Activated T-helper 2 cell treated with anti-CD3 and anti-CD28 coated beads, Interferon-gamma antibody, Interleukin-2, Interleukin-4, amounts not matched to agents 10 μg/mL and 5 μg/mL and 100 μg/mL, durations not matched to agents 14 hours and 24 hours and 36 hours (primary cell): ENCODE data around the gene CLIP2. TPM values are rescaled to one million over a fixed set of nuclear protein-coding genes. Genes with fewer than 3 reads are reported as not detected.
"Not testable (repeated sequence)": the region's sequence is repeated elsewhere in the genome, so short reads cannot be mapped to it uniquely, and the experiment has no call there.

Source experiments
- DNase-seq: peaks from one replicate; pipeline ENCODE4 v3.0.0; 2021; ENCODE audit warnings: low spot score
- H3K27ac Mint-ChIP-seq: one replicate; pipeline ENCODE4 v1.8.0; 2021; ENCODE audit warnings: mixed read lengths
- H3K27me3 Mint-ChIP-seq: one replicate; pipeline ENCODE4 v1.8.0; 2021; ENCODE audit warnings: low read depth, mixed read lengths
- H3K36me3 Mint-ChIP-seq: one replicate; pipeline ENCODE4 v1.8.0; 2021; ENCODE audit warnings: low read depth, mixed read lengths
- H3K4me1 Mint-ChIP-seq: one replicate; pipeline ENCODE4 v1.8.0; 2021; ENCODE audit warnings: low read depth, mixed read lengths
- H3K4me3 Mint-ChIP-seq: one replicate; pipeline ENCODE4 v1.8.0; 2021; ENCODE audit warnings: low read depth, mild to moderate bottlenecking, moderate library complexity, mixed read lengths
- H3K9me3 Mint-ChIP-seq: one replicate; pipeline ENCODE4 v1.8.0; 2021; ENCODE audit warnings: mixed read lengths
- intact Hi-C: fragments of 100-400 bp; cut with micrococcal nuclease; formaldehyde crosslinking; loops from one replicate; pipeline ENCODE4 v1.15.1; 2023
- total RNA-seq: library from RNA; stranded (reverse); gene quantifications from 2 replicates; pipeline ENCODE4 v1.2.3, GENCODE V29; 2022

CLIP2 gene
- total RNA-seq, 1 donor from 2014 or later = 2.7 TPM

GRCh38 chr7:74380720-74381119 is 91.5 kb downstream of the CLIP2 start:
- no peak overlapping the region for H3K27ac Mint-ChIP-seq

DNA sequence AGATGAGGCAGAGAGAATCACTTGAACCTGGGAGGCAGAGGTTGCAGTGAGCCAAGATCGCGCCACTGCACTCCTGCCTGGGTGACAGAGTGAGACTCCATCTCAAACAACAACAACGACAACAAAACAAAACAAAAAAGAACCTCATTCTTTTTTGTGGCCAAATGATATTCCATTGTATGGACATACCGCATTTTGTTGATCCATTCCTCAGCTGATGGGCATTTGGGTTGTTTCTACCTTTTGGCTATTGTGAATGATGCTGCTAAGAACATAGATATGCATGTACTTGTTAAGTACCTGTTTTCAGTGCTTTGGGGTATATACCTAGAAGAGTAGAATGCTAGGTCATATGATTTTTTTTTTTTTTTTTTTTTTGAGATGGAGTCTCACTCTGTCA is 94.9 kb downstream of the CLIP2 start:
- H3K27me3 Mint-ChIP-seq, H3K4me3 Mint-ChIP-seq, H3K9me3 Mint-ChIP-seq, H3K27ac Mint-ChIP-seq, H3K4me1 Mint-ChIP-seq, H3K36me3 Mint-ChIP-seq, DNase-seq, intact Hi-C loops: not testable (repeated sequence)

More at GRCh38 chr7:74380720-74381119, 91.5 kb downstream of the CLIP2 start:
- no peaks in the 10 kb centered on the region for H3K36me3 Mint-ChIP-seq
- DNase-seq = no peak
- H3K9me3 Mint-ChIP-seq = no peaks in the 10 kb centered on the region
- no peak overlapping the region for H3K4me3 Mint-ChIP-seq
- no peaks in the 10 kb centered on the region for H3K4me1 Mint-ChIP-seq
- H3K27me3 Mint-ChIP-seq = peaks cover 1% of the 10 kb centered on the region
- intact Hi-C loops = no loop called here

DNA sequence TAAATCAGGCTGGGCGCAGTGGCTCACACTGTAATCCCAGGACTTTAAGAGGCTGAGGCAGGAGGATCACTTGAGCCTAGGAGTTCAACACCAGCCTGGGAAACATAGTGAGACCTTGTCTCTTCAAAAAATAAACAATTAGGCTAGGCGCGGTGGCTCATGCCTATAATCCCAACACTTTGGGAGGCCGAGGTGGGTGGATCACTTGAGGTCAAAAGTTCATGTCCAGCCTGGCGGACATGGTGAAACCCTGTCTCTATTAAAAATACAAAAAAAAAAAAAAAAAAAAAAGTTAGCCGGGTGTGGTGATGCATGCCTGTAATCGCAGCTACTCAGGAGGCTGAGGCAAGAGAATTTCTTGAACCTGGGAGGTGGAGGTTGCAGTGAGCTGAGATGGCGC is 95.6 kb downstream of the CLIP2 start:
- H3K27ac Mint-ChIP-seq, H3K36me3 Mint-ChIP-seq, DNase-seq, intact Hi-C loops, H3K4me3 Mint-ChIP-seq, H3K27me3 Mint-ChIP-seq, H3K4me1 Mint-ChIP-seq, H3K9me3 Mint-ChIP-seq: not testable (repeated sequence)

DNA sequence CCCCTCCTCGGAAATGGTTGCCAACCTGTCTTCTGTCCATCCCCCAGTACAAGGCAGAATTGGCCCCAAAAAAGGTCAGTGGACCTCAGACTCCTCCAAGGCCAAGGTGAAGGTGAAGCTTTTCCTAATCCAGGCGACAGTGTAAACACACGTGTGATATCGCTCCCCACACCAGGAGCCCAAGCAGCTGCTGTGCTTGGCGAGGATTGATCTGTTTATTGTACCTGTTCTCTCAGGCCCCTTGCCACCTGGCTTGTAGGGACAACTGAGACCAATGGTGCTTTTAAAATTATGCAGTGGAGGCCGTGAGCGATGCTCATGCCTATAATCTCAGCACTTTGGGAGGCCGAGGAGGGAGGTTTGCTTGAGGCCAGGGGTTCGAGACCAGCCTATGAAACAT is 98.4 kb downstream of the CLIP2 start:
- intact Hi-C loops = no loop called here
- Mint-ChIP-seq H3K4me1 (no peaks in the 10 kb centered on the region), H3K36me3 (no peaks in the 10 kb centered on the region), H3K4me3 (no peak overlapping the region), H3K9me3 (no peaks in the 10 kb centered on the region), H3K27ac (no peak overlapping the region), H3K27me3 (peaks cover 1% of the 10 kb centered on the region)
- DNase-seq = no peak

DNA sequence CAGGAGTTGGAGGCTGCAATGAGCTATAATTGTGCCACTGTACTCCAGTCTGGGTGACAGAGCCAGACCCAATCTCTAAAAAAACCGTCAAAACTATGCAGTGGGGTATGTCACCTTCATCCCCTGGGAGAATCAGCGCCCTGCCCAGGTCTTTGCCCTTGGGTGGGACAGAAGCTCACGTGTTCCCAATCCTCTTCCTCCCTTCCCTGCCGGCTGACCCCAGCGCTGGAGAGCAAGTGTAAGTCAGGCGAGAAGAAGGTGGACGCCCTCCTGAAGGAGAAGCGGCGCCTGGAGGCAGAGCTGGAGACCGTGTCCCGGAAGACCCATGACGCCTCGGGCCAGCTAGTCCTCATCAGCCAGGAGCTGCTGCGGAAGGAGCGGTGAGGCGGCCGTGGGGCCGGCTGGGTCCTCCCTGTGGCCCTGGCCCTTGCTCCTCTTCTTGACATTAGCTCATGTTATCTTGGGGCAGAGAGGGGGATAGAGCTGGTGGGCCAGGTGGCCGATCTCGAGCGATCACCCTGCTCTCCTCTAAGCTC is 99.7 kb downstream of the CLIP2 start:
- no peaks in the 10 kb centered on the region for H3K9me3 Mint-ChIP-seq
- intact Hi-C loops = no loop called here
- H3K4me3 Mint-ChIP-seq = no peak overlapping the region
- DNase-seq = no peak
- H3K4me1 Mint-ChIP-seq = no peaks in the 10 kb centered on the region
- no peak overlapping the region for H3K27ac Mint-ChIP-seq
- H3K27me3 Mint-ChIP-seq = no peaks in the 10 kb centered on the region
- no peaks in the 10 kb centered on the region for H3K36me3 Mint-ChIP-seq

DNA sequence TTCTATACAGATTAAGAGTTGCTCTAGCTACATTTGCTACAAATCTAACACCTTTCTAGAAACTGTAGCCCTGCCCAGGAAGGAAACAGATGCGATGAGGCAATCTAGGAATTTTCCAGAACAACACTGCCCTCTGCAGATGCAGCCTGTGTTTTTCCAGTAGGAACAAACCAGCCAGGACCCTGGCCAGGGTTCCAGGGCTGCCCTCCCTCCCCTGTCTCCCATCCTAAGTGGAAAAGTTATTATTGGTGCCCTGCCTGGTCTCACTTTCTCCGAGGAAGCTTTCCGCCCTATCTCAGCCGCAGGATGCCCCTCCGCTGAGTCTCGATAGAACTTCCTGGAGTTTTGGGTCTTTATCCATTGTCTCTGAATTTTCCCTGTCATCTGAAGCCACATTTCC is 104.5 kb downstream of the CLIP2 start:
- DNase-seq, H3K4me3 Mint-ChIP-seq, H3K27me3 Mint-ChIP-seq, H3K36me3 Mint-ChIP-seq, H3K9me3 Mint-ChIP-seq, intact Hi-C loops, H3K27ac Mint-ChIP-seq, H3K4me1 Mint-ChIP-seq: not testable (repeated sequence)

- H3K27me3 Mint-ChIP-seq, H3K4me1 Mint-ChIP-seq, H3K36me3 Mint-ChIP-seq, intact Hi-C loops, H3K27ac Mint-ChIP-seq, DNase-seq, H3K4me3 Mint-ChIP-seq, H3K9me3 Mint-ChIP-seq: not testable (repeated sequence)
Measured at GRCh38 chr7:74394601-74395000, 105.4 kb downstream of the CLIP2 start.

DNA sequence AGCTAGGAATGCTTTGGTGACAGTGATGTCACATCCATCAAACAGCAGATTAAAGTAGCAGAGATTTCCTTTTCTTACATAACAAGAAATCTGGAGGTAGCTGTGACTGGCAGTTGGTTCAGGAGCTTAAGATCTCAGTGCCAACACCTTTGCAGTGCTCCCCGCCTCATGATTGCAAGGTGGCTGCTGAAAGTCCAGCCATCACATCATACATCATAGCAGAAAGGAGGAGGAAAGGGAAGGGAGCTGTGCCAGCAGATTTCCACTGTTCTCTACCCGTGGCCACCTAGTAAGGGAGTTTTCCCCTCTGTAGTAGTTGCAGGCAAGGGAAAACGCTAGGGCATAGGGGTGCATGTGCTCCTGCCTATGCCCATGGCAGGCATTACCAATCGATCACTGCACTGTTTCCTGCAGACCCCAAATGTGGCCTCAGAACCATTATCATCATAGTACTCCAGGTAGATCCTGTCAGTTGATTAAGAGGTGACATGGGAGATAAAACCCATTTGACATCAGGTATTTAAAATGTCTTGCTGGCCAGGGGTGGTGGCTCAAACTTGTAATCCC is 106.6 kb downstream of the CLIP2 start:
- intact Hi-C loops = no loop called here
- no peak overlapping the region for H3K4me3 Mint-ChIP-seq
- DNase-seq = no peak
- H3K27ac Mint-ChIP-seq = no peak overlapping the region
- no peaks in the 10 kb centered on the region for H3K4me1 Mint-ChIP-seq
- H3K27me3 Mint-ChIP-seq = no peaks in the 10 kb centered on the region
- H3K9me3 Mint-ChIP-seq = no peaks in the 10 kb centered on the region
- H3K36me3 Mint-ChIP-seq = no peaks in the 10 kb centered on the region

DNA sequence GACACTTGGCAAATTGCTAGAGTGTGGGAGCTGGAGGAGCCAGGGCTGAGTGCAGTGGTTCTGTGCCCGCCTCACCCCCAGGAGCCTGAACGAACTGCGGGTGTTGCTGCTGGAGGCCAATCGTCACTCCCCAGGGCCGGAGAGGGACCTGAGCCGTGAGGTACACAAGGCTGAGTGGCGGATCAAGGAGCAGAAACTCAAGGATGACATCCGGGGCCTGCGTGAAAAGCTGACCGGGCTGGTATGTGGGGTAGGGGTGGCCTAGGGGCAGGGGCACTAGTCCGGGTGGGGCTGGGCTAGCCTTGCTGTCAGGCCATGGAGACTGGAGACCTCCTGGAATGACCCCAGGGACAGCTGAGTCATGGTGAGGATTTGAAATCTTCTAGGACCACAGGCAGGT is 107.8 kb downstream of the CLIP2 start:
- intact Hi-C loops = no loop called here
- DNase-seq = no peak
- Mint-ChIP-seq H3K4me1 (no peaks in the 10 kb centered on the region), H3K36me3 (no peaks in the 10 kb centered on the region), H3K27ac (no peak overlapping the region), H3K4me3 (no peak overlapping the region), H3K27me3 (no peaks in the 10 kb centered on the region), H3K9me3 (no peaks in the 10 kb centered on the region)

DNA sequence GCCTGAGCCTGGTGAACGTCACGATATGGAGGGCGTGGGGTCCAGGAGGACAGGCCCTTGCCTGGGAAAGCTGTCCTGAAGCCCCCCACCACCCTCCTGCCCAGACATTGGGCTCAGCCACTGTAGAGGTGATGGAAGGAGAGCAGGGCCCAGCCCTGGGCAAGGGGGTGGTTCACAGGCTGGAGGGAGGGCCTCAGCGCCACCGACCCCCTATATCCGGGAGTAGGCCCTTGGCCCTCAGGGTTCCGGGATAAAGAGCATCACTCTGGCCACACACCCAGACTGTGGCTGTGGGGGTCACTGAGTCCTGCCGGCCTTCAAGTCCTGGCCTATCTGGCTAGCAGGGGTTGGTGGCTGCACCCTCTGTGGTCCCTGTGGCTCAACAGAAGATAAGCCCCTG is 109.2 kb downstream of the CLIP2 start:
- no peaks in the 10 kb centered on the region for H3K27me3 Mint-ChIP-seq
- no peaks in the 10 kb centered on the region for H3K9me3 Mint-ChIP-seq
- no peaks in the 10 kb centered on the region for H3K4me1 Mint-ChIP-seq
- intact Hi-C loops = no loop called here
- H3K4me3 Mint-ChIP-seq = no peak overlapping the region
- H3K36me3 Mint-ChIP-seq = no peaks in the 10 kb centered on the region
- no peak for DNase-seq
- H3K27ac Mint-ChIP-seq = no peak overlapping the region

GRCh38 chr7:74399006-74399405 is 109.8 kb downstream of the CLIP2 start:
- Mint-ChIP-seq H3K27me3 (no peaks in the 10 kb centered on the region), H3K36me3 (no peaks in the 10 kb centered on the region), H3K27ac (no peak overlapping the region), H3K4me3 (no peak overlapping the region), H3K9me3 (no peaks in the 10 kb centered on the region), H3K4me1 (no peaks in the 10 kb centered on the region)
- DNase-seq = no peak
- intact Hi-C loops = no loop called here

DNA sequence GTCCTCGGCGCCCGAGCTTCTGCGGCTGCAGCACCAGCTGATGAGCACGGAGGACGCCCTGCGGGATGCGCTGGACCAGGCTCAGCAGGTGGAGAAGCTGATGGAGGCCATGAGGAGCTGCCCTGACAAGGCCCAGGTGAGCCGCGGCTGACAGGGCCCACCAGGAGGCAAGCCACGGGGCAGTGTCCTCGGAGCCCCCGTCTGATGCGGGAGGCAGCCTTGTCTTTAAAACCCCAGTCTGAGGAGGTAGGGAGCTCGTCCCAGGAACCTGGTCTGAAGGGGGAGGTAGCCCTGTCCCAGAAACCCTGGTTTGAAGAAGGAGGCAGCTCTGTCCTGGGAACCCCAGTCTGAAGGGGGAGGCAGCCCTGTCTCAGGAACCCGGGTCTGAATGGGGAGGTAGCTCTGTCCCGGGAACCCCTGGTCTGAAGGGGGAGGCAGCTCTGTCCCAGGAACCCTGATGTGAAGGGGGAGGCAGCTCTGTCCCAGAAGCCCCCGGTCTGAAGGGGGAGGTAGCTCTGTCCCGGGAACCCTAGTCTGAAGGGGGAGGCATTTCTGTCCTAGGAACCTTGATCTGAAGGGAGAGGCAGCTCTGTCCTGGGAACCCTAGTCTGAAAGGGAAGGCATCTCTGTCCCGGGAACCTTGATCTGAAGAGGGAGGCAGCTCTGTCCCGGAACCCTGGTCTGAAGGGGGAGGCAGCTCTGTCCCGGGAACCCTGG is 111.4 kb downstream of the CLIP2 start:
- Mint-ChIP-seq H3K4me1 (no peaks in the 10 kb centered on the region), H3K27me3 (no peaks in the 10 kb centered on the region), H3K27ac (no peak overlapping the region), H3K4me3 (no peak overlapping the region), H3K36me3 (no peaks in the 10 kb centered on the region), H3K9me3 (no peaks in the 10 kb centered on the region)
- intact Hi-C loops = loop anchor here (1.0 kb wide), 2 partner anchors 194 to 332 kb away; no protein-coding TSS in a partner anchor
- DNase-seq = no peak

DNA sequence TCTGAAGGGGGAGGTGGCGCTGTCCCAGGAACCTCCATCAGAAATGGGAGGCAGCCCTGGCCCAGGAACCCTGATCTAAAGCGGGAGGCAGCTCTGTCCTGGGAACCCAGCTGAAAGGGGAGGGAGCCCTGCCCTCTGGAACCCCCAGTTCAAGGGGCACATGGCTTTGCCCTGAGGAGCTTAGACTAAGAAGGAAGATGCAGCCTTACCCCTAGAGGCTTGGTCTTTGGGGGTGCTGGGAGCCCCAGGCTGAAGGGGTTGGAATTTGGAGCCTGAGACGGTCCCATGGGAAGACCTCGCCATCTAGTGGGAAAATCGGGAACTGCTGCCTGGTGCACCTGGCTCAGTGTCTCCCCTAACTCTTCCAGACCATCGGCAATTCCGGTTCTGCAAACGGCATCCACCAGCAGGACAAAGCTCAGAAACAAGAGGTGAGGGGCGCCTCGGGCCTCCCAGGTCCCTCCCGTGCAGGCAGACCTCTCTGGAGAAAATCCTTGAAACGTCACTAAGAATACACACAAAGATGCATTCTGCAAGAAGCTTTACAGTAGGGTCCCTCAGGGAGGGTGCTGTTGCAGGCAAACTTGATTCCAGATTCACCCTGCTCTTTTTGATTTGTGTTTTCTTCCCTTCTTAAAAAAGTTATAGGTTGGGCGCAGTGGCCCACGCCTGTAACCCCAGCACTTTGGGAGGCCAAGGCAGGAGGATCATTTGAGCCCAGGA is 112.1 kb downstream of the CLIP2 start:
- Mint-ChIP-seq H3K4me1 (no peaks in the 10 kb centered on the region), H3K9me3 (no peaks in the 10 kb centered on the region), H3K27me3 (no peaks in the 10 kb centered on the region), H3K4me3 (no peak overlapping the region), H3K27ac (no peak overlapping the region), H3K36me3 (no peaks in the 10 kb centered on the region)
- intact Hi-C loops = loop anchor here (1.0 kb wide), 2 partner anchors 195 to 333 kb away; no protein-coding TSS in a partner anchor
- peak; percentile 55 for DNase-seq
